NCI-H1105 (cell line): Measurements from ENCODE around the gene PBX1.
"Not testable (repeated sequence)": the region's sequence is repeated elsewhere in the genome, so short reads cannot be mapped to it uniquely, and the experiment has no call there.

Source experiments
- DNase-seq: peaks from one replicate; lab custom pipeline; 2025; lab: John Stamatoyannopoulos, UW

The PBX1 gene

DNA sequence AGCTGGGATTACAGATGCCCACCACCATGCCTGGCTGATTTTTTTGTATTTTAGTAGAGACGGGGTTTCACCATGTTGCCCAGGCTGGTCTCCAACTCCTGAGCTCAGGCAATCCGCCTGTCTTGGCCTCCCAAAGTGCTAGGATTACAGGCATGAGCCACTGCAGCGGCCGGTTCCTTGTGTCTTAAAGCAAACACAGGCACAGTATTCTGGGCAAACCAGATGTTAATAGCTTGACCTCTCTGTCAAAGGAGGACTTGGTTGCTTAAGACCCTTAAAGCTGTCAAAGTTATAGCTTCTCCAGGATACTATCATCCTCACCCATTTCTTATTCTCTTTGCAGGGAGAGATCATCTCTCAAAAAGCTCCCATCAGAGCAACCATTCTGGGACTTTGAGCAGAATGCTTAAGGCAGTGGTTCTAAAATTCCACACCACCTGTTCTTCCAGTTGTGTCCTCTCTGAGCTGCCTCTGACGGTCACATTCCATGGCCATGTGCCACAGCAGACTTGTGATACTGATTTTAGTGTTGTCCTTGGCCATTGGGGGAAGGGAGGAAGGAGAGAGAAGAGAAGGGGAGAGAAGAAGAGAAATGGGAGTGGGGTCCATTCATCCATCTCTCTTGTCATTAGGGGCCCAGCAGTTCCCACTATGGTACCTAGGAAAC is 81.8 kb downstream of the PBX1 start:
- DNase-seq, result no peak

DNA sequence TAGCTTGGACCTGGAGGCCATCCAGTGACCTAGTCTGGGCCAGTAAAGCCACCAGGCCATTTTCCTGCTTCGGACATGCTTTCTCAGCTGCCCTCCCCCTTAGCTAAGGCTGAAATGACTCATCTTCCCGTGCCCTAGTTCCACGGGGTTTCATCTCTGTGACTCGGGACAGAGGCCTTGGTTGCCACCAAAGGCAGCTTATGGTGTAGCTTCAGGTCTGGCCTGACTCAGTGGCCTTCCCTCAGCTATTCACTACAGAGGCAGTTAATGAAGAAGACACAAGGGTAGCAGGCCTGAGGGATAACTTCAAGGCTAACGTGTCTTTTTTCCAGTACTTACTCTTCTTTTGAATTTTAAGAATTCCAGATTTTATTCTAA is 82.4 kb downstream of the PBX1 start:
- DNase-seq, result no peak

DNA sequence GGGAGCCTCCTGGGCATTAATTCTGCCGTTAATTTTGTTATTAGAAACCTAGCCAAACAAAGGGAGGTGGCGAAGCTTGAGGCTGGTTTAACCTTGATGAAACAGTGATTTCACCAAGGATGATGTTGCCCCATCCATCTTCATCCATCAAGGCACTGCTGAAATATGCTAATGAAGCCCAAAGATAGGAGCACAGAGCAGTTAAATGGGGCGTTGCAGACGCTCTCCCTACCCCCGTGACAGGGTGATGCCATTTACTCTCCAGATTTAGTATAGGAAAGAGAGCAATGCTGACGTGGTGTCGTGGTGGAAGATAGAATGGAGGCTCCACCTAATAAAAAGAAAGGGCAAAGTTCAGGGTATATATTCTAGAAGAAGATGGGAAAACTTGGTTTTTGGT is 84.0 kb downstream of the PBX1 start:
- DNase-seq, result no peak

DNA sequence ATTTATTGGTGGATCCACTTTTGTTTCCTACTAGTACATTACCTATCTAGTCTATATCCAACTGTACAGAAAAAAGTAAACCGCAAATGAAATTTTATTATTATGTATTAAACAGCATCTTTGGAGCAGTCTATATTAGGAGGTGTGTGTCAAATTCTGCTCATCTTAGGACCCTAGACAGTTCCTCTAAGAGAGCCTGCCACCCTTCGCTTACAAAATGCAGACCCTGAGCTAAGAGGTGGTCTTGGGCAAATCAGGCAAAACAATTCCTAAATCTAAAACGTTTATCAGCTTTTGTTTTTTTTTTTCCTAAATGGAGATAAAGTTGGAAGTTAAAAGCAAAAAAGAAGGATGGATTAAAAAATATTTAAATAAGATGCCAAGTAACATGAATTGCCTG is 85.3 kb downstream of the PBX1 start:
- no peak for DNase-seq

DNA sequence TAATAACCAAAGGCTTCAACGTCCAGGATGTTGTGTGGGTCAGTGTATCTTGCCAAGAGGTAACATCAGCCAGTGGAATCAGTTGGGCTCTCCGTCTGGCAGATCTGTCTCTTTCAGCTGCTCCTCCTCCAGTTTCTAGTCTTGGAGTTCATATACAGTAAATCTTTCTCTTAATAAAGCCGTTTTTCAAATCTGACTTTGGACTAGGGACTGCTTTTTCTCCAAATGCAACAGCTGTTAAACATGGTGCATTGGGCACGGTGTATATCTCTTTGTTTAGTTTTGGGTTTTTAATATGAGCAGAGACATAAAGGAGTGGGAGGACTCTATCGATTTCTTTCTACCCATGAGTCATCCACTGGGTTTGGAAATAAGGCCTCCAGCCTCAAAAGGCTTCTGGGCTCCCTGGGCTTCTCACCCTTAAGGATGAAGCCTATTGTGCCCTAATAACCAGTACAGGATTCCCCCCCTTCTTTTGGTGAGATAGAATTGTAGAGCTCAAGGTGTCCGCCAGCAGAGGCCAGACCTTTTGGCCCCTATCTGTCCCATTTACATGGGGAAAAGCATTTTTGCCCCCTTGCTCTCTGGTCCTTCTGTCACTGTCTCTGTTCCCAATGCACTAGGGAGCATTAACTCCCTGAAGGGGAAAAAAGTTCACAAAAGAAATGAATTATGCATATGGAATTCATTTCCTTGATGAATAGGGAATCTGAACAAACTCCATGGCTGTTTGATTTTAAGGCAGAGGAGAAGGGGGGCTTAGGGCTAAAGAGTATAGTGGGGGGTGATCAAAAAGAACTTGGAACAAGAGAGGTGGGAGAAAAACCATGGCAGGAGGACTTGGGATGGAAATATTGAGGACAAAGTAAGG is 86.0 kb downstream of the PBX1 start:
- DNase-seq, result no peak

DNA sequence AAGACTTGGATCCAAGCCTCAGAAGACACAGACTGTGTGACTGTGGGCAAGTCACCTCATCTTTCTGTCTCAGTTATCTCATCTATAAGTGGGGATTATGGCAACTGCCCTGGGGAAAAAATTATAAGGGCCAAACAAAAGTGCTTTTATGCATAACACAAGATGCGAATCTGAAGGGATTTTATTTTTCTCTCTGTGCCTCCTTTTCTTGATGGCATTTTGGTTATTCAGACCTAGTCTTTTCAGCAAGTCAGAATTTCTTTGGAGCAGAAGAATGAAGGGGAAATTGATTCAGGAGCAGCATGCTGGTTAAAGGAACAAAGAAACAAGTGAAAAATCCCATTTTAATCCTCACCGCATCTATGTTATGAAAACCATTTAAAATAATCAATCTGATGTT is 86.9 kb downstream of the PBX1 start:
- no peak for DNase-seq

DNA sequence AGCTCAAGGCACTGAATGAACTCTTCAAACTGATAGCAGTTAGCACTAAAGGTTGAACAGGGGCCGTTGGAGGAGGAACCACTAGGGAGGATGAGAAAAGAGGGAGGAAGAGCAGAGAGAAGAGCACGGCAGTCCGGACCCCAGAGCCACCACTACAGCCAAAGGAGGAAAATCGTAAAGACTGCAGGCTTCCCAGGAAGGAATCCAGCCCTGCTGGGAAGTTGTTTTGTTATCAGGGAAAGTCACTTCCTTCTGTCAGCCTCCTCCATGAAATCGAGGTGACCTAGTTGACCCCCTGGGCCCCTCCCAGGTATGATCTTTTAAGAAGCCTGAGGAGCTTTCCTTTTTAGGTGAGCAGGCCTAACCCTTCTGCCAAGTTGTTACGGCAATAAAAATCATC is 88.2 kb downstream of the PBX1 start:
- no peak for DNase-seq

DNA sequence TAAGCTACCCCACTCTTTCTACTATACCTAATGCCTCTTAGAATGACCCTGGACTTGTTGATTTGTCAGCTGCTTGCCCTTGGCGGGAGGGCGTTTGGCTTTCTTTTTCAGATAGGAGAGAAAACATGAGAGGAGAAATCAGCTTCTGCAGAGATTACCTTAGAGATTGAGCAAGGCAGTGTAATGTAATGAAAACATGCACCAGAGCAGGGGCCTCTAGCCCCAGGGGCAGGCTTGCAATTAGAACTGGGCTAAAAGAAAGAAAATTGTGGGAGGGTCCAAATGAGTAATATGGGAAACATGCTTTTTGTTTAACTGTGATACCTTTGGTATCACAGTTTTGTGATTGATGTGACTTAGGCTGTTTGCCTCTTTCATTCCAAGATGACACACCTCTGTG is 89.7 kb downstream of the PBX1 start:
- no peak for DNase-seq

DNA sequence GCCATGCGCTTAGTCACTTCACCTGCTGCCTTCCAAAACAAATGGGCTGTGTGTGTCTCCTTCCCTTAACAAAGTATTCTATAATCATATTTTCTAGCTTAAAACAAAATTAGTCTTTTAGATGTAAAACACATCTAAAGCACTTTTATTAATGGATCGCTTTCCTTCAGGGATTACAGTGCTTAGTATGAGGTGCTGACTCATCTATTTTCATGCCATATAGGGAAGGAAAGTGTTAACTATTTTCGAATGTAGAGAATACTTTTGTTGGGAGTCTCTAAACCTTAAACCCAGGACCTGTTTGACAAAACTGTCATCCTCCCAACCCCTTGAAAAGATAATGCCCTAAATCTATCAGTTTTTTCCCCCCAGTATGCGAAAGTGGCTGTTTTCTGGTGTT is 90.2 kb downstream of the PBX1 start:
- DNase-seq, result no peak

DNA sequence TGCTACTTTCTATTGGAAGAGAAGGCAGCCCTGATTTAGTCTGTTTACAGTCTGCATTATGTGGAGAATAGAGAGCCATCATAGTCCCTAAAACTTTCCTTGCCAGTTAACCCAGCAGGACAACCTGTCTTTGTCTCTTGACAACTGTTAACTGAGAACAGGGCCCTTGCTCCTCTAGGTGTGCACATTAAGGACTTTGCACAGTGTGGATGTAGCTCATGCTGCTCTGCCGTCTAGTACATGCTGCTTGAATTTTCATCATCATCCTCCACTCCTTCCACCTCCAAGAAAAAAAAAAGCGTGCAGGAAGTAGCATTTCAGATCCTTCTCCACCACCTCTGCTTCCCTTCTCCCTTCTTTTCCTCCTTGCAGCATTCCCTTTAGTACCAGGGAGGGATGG is 91.5 kb downstream of the PBX1 start:
- DNase-seq, result no peak

DNA sequence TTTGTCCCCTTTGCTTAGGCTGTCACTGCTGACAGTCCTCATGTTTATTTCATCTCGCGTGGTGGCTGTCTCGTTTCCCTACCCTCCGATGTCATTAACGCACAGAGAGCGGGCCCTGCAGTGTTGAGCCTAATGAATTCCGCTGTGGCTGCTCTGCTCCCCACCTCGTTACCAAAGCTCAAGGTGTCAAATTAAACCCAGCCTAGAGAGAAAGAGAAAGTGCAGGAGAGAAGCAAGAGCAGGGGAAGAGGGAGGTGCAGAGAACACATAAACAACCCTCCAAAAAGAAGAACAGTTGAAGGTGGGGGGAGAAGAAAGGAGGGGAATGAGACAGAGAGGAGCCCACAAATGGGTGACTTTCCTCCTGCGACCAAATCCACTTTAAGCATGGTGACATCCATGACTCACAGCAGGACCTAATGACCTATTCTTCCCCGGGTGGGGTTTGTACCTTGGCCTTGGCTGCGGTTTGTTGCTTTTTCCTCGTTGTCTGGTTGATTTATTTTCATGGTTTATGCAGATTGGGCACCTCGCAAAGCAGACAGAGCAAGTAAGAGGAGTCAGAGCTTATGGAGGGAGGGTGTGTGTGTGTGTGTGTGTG is 92.5 kb downstream of the PBX1 start:
- no peak for DNase-seq

DNA sequence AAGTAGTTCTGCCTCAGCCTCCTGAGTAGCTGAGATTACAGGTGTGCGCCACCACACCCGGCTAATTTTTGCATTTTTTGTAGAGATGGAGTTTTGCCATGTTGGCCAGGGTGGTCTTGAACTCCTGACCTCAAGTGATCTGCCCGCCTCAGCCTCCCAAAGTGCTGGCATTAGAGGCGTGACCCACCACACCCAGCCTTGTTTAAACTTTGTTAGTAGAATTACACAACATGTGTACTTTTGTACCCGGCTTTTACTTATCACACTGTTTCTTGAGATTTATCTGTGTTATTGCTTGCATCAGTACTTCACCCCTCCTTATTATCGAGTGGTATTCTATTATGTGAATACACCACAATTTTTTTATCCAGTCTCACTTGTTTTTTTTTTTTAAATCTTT is 94.0 kb downstream of the PBX1 start:
- not testable (repeated sequence) for DNase-seq

DNA sequence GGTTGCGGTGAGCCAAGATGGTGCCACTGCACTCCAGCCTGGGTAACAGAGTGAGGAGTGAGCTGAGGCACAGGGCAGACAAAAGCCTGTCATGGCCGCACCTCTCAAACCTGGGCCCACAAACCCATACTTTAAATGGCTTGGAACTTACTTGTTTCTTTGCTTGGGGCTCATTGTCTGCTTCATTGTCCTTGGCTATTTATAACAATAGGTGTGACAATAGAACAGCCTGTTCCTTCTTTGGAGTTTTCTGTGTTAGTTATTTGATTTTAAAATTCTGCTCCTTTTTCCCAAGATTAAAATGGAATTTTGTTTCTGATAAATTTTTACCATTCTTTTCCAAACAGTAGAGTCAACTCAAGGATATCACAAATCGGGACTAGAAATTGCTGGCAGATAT is 94.7 kb downstream of the PBX1 start:
- DNase-seq, result no peak

DNA sequence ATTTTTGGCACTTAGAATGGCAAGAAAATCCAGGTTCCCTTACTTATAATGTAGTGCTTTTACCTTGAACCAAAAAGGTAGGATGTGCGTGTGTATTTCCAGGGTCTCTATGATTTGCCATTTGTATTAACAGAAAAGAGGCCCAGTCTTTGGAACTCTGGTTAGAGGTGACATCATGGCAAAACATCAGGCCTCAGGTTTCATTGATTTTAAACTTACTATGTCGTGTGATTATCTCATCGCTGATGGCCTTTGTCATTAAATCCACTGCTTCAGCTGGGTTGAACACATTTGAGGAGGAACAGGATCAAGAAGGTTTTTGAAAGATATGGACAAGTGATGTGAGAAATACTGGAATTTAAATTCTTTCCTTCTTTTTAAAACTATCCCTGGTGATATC is 95.2 kb downstream of the PBX1 start:
- no peak for DNase-seq

DNA sequence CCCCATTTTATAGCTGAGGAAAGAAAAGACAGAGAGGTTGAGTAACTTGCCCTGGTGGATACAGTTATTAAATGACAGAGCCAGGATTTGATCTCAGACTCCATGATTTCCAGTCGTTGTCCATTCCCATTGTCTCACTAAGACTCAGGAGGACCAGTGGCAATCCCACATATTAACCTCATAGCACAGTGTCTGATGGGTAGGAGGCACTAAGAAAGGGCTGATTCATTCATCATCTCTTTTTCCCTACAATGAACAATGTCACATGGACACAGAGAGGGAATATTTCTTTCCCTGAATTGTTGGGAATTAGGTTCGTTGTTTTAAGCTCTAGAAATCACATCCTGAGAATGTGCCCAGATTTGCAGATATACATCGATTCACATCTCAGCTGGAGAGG is 99.9 kb downstream of the PBX1 start:
- DNase-seq, result no peak

DNA sequence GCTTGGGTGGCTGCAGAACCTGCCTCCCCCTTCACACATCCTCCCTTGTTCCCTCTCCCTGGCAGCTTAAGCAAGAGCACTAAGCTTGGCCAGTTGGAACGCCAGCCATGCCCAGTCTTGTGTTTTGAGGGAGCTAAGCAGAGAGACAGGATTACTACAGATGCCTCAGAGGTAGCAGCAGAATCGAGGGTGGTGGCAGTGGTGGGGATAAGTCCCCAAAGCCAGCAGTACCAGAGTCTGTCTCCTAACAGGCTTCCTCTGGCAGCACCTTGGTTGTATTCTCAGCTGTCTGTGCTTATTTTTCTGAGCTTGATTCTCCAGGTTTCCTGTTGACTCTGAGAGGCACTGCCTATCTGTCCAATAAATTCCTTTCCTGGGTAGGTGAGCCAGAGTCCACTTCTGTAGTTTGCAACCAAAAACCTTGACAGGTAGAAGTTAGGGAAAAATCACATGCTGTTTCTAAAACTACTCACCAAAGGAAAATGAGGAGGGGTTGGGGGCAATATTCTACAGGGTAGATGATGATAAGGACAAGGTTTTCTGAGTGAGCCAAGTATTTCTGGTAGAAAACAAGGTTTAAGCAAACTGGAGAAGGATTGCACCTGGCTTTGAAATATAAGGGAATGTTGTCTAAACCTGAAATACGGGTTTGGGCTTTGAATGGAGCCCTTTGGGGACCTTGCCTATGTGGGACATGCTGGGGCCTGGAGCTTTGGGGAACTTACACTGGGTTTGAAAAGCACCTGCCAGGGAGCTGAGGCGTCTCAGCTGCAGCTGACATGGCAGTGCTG is 100.8 kb downstream of the PBX1 start:
- peak; percentile 31 for DNase-seq

DNA sequence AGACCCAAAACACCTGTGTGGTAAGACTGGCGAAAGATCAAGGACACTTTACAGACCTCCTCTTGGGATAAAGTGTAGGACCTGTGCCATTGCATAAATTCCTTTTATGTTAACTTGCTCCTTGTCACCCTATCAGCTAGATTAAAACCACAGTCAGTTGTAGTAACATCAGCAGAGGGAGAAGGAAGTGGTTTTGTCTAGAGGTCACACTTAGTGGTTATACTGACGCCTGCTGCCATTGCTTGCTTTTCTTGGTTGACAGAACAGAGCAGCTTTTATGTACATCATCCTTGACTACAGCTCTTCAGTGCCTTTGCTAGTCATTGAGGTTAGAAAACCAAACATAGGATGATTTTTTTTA is 101.4 kb downstream of the PBX1 start:
- no peak for DNase-seq

DNA sequence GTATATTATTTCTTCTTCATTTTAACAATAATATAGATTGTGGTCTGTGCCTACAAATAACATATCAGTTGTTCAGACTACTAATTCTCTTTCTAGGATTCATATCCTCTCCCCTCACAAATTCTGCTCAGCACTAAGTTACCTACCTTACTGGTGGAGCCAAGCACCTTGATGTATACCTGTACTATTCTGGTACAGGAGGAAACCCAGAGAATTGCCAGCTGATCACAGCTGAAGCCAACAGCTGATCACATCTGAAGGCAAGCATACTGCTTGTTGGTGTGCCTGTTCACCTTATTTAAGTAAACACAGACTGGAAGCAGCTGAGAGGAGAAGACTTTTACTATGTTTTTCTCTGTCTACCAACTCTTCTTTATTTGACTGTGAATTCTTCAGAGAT is 101.8 kb downstream of the PBX1 start:
- no peak for DNase-seq

DNA sequence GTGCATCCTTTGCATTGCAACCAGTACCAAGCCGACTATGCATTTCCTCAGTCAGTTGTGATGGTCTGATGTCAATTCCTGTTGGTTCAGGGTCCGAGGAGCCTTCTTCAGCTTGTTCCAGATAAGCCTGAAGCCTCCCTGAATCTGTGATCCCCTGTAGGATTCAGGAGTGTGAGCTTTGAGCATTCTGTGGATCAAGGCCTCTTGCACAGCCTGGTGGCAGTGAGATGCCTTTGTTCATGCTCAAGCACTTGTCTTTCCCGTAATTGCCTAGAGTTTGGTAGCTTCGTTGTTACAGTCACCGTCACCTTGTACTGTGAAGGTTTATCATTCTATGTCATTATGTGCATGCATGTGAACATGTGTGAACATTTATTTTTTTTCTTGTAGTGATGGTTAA is 103.5 kb downstream of the PBX1 start:
- DNase-seq, result no peak

DNA sequence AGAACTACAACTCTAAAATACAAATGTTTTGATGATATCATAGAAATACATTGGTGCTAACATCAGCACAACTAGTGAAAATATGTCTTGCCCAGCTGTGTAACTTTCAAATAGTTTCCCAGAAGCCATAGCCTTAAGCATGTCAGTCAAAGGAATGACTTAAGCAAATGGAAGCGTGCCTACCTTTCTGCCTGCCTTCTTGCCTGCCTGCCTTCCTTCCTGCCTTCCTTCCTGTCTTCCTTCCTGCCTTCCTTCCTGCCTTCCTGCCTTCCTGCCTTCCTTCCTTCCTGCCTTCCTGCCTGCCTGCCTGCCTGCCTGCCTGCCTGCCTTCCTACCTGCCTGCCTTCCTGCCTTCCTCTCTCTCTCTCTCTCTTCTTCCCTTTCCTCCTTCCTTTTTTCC is 104.0 kb downstream of the PBX1 start:
- no peak for DNase-seq

DNA sequence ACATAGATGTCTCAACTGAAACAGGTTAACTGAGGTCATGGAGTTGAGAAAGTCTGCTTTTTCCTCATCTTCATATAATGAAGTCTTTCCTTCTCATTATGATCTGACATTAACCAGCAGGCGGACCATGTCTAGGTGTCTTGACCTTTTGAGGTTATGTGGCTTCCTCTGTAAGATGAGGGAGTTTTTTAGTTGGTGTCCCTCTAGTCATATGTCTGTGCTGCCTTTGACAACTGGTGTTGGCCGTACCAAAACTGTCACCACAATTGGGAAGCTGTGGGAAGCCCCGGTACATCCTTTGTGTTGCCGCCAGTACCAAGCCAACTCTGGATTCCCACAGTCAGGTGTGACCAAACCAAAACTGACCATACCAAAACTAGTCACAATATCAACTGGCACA is 105.1 kb downstream of the PBX1 start:
- no peak for DNase-seq

DNA sequence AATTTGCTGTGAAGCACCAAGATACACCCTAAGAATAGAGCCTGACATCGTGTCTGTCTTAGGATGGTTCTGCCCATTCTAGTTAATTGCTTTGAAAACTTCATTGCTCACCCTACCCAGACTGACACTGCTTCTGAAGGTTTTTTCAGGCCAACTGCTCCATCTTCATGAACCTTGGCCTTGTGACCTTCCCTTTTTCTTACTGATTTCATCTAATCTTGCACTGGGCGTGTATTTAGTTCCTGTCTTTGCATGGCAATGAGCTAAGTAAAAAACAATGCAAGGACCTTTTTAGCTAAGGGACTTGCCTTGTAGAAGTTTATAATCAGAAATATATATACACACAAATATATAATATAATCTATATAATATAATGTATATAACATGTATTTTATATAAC is 108.0 kb downstream of the PBX1 start:
- no peak for DNase-seq

DNA sequence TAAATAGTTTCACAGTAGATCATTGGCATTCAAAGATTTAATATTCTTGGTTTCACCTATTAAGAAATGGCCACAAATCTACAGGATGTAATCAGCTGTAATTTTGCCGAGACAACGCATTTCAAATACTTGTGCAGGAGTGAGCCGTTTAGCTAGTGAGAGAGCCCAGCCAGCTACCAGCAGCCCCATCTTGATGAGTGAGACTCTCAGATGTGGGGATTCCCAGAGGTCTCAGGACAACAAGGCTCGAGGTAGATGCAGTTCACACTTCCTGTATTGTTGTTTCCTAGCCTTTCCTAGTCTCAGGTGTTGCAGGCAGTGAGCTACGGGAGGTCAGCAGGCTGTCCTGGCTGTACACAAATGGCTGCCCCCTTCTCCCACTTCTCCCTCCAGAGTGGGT is 108.6 kb downstream of the PBX1 start:
- no peak for DNase-seq
